Stimulated activated CD8-positive, alpha-beta memory T cell treated with anti-CD3 and anti-CD28 coated beads, Interleukin-12 subunit alpha, Interleukin-12 subunit beta, amount 100 ng/mL, for 1 hour (primary cell): ENCODE measurements around the gene RPUSD4.

Source experiments
- DNase-seq: peaks from one replicate; pipeline ENCODE4 v3.0.0-alpha.2; 2020; ENCODE audit warnings: low read depth

Gene RPUSD4

GRCh38 chr11:126157326-126158030 is 54.0 kb downstream of the RPUSD4 start:
- no peak for DNase-seq

DNA sequence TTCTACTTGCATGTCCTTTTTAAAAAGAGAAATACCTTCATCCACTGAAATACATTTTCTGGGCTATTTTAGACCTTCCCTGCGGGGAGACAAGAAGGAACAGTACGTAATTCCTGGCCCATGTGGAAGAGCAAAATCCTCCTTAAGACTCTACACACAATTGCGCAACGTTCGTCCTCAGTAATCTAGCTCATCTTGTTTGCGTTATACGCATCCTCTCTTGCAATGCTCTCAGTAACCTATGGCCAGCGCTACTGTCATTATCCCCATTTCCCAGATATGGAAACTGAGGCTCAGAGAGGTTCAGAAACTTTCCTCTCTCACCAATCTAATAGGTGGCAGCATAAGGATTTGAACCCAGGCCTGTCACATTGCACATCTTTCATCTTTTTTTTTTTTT is 54.6 kb downstream of the RPUSD4 start:
- no peak for DNase-seq

- DNase-seq: no peak
These were observed 55.9 kb downstream of the RPUSD4 start for GRCh38 chr11:126155402-126156187.

DNA sequence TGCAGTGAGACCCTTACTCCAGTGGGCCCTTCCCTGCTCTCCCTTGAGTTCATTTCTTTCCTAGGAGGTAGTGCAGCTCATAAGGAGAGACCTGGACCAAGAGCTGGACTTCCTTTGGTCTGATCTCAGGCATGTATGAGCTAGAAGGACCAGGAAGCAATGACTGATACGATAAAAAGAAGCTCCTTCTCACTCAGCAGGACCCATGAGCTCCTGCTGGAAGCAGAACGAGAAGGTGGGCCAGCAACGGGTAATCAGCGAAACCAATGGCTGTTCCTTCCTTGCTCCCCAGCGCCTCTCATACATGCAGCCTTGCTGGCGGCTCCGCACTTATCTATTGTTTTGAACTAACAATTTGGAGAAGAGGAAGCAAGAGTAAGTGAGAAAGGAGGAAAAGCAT is 56.8 kb downstream of the RPUSD4 start:
- no peak for DNase-seq

GRCh38 chr11:126153972-126154371 is 57.5 kb downstream of the RPUSD4 start:
- no peak for DNase-seq

GRCh38 chr11:126153006-126153405 is 58.4 kb downstream of the RPUSD4 start:
- DNase-seq: no peak

GRCh38 chr11:126152586-126152985 is 58.9 kb downstream of the RPUSD4 start:
- no peak for DNase-seq

GRCh38 chr11:126152152-126152551 is 59.3 kb downstream of the RPUSD4 start:
- no peak for DNase-seq
